Caco-2 (cell line): ENCODE data around the gene PMPCA. TPM values are rescaled to one million over a fixed set of nuclear protein-coding genes. Genes with fewer than 3 reads are reported as not detected.

Source experiments
- BruUV-seq: library from RNA; stranded (reverse); fragments of 400-500 nt; replicated peaks from 2 replicates; lab custom pipeline; 2021; lab: Mats Ljungman, UMichigan
- CTCF ChIA-PET: fragments of 300-600 bp; sonication (Branson Sonifier 250); formaldehyde crosslinking; loops from one replicate; lab custom pipeline; 2022; ENCODE audit warnings: antibody characterized with exemption; lab: Charles Lee
- POLR2A ChIA-PET: fragments of 300-600 bp; sonication (Branson Sonifier 250); formaldehyde crosslinking; loops from one replicate; lab custom pipeline; 2022; ENCODE audit warnings: antibody characterized with exemption; lab: Charles Lee
- DNase-seq, 2 experiments: peaks; one replicate each; pipeline versions ENCODE4 v3.0.0 to v3.0.0-alpha.2; 2020 to 2022
- H3K27me3 ChIP-seq: replicated peaks from 2 replicates; pipeline ENCODE4 v1.6.0; 2011; ENCODE audit warnings: low read length; ENCODE audit not compliant: control insufficient read depth, insufficient read depth
- H3K36me3 ChIP-seq: 2 replicates; pipeline ENCODE4 v1.5.1; 2011; ENCODE audit warnings: low read length; ENCODE audit not compliant: control insufficient read depth, insufficient read depth
- H3K4me1 ChIP-seq: fragments of 250-450 bp; sonication (Bioruptor Pico); 2 replicates; pipeline ENCODE4 v1.5.1; 2020; ENCODE audit warnings: mild to moderate bottlenecking
- H3K4me3 ChIP-seq: 2 replicates; pipeline ENCODE4 v1.5.1; 2011; ENCODE audit warnings: low read depth, mild to moderate bottlenecking, control low read depth, low read length
- H3K9me3 ChIP-seq: fragments of 250-450 bp; sonication (Bioruptor Pico); 2 replicates; pipeline ENCODE4 v1.5.1; 2020; ENCODE audit warnings: mild to moderate bottlenecking, moderate library complexity
- H3K27ac Mint-ChIP-seq: one replicate; pipeline ENCODE4 v1.8.0; 2022; ENCODE audit warnings: mixed read lengths; ENCODE audit not compliant: unreplicated experiment
- H3K27me3 Mint-ChIP-seq: one replicate; pipeline ENCODE4 v1.8.0; 2022; ENCODE audit warnings: mixed read lengths; ENCODE audit not compliant: insufficient read depth, unreplicated experiment
- H3K36me3 Mint-ChIP-seq: one replicate; pipeline ENCODE4 v1.8.0; 2022; ENCODE audit warnings: mild to moderate bottlenecking, mixed read lengths; ENCODE audit not compliant: insufficient read depth, unreplicated experiment
- H3K4me1 Mint-ChIP-seq: one replicate; pipeline ENCODE4 v1.8.0; 2022; ENCODE audit warnings: low read depth, mixed read lengths; ENCODE audit not compliant: unreplicated experiment
- H3K4me3 Mint-ChIP-seq: one replicate; pipeline ENCODE4 v1.8.0; 2022; ENCODE audit warnings: mild to moderate bottlenecking, moderate library complexity, mixed read lengths; ENCODE audit not compliant: unreplicated experiment
- H3K9me3 Mint-ChIP-seq: one replicate; pipeline ENCODE4 v1.8.0; 2022; ENCODE audit warnings: mixed read lengths; ENCODE audit not compliant: unreplicated experiment
- CTCF ChIP-seq, 2 experiments: fragments of 200-600 bp in 1 of 2; IDR thresholded peaks; 1 replicate in 1 of 2; 2 replicates in 1 of 2; pipeline versions ENCODE4 v1.5.1 to v1.8.0; 2011 to 2022; ENCODE audit warnings: antibody characterized with exemption in 1 of 2, control low read depth in 1 of 2, inconsistent platforms in 1 of 2, low read depth in 1 of 2, low read length in 1 of 2, mild to moderate bottlenecking in 1 of 2, moderate library complexity in 1 of 2; ENCODE audit not compliant: insufficient read depth in 1 of 2, severe bottlenecking in 1 of 2, unreplicated experiment in 1 of 2
- intact Hi-C: fragments of 100-400 bp; cut with micrococcal nuclease; formaldehyde crosslinking; loops from one replicate; pipeline ENCODE4 v1.10.0; 2022; ENCODE audit not compliant: unreplicated experiment
- total RNA-seq: library from RNA; stranded (reverse); gene quantifications from 2 replicates; pipeline ENCODE4 v1.2.3, GENCODE V29; 2022

PMPCA gene
- total RNA-seq, 1 experiment from 2014 or later: 91.5 TPM

GRCh38 chr9:136383436-136383835 lies 27.0 kb upstream of the PMPCA start:
- no peaks in the 10 kb centered on the region for H3K27me3 Mint-ChIP-seq
- no peaks in the 10 kb centered on the region for H3K9me3 Mint-ChIP-seq
- peaks cover 1% of the 10 kb centered on the region; the same call in 1 of the 2 replicates for H3K36me3 ChIP-seq
- H3K36me3 Mint-ChIP-seq: peaks cover 46% of the 10 kb centered on the region
- POLR2A ChIA-PET: no interaction called here
- H3K4me1 ChIP-seq: no peaks in the 10 kb centered on the region
- no peaks in the 10 kb centered on the region for H3K4me1 Mint-ChIP-seq
- no TSS peak for BruUV-seq
- no peak overlapping the region for H3K27ac Mint-ChIP-seq
- CTCF ChIA-PET: interaction anchor here (0.7 kb wide), 1 partner anchor 36 kb away, joined by 7 read pairs; no protein-coding TSS in a partner anchor
- H3K27me3 ChIP-seq: no peaks in the 10 kb centered on the region
- no peaks in the 10 kb centered on the region for H3K9me3 ChIP-seq
- no peak for DNase-seq
- intact Hi-C loops: no loop called here
- no peak for TF ChIP-seq CTCF (IDR thresholded peaks at IDR 0.05; ENCODE audit: insufficient read depth in 1 of 2, low read depth in 1 of 2, low read length in 1 of 2, severe bottlenecking in 1 of 2, unreplicated experiment in 1 of 2)
- no peak overlapping the region for H3K4me3 ChIP-seq
- H3K4me3 Mint-ChIP-seq: no peak overlapping the region

GRCh38 chr9:136385015-136385414 lies 25.4 kb upstream of the PMPCA start:
- BruUV-seq: no TSS peak

GRCh38 chr9:136386018-136386417 lies 24.4 kb upstream of the PMPCA start:
- TSS peak; percentile 34 for BruUV-seq
- intact Hi-C loops: no loop called here
- no peak for DNase-seq
- Mint-ChIP-seq H3K36me3 (peaks cover 66% of the 10 kb centered on the region), H3K4me1 (no peaks in the 10 kb centered on the region), H3K27ac (no peak overlapping the region), H3K4me3 (no peak overlapping the region), H3K27me3 (no peaks in the 10 kb centered on the region), H3K9me3 (no peaks in the 10 kb centered on the region)
- peaks cover 1% of the 10 kb centered on the region; the same call in 1 of the 2 replicates for H3K36me3 ChIP-seq
- H3K27me3 ChIP-seq: no peaks in the 10 kb centered on the region
- ChIA-PET CTCF (interaction anchor here (0.6 kb wide), 1 partner anchor 23 kb away, joined by 4 read pairs; no protein-coding TSS in a partner anchor), POLR2A (no interaction called here)
- no peak for TF ChIP-seq CTCF (IDR thresholded peaks at IDR 0.05; ENCODE audit: insufficient read depth in 1 of 2, low read depth in 1 of 2, low read length in 1 of 2, severe bottlenecking in 1 of 2, unreplicated experiment in 1 of 2)
- no peak overlapping the region for H3K4me3 ChIP-seq
- no peaks in the 10 kb centered on the region for H3K4me1 ChIP-seq
- H3K9me3 ChIP-seq: no peaks in the 10 kb centered on the region

More at GRCh38 chr9:136385015-136385414, 25.4 kb upstream of the PMPCA start:
- Mint-ChIP-seq H3K9me3 (no peaks in the 10 kb centered on the region), H3K27me3 (no peaks in the 10 kb centered on the region), H3K4me3 (no peak overlapping the region), H3K27ac (no peak overlapping the region), H3K36me3 (peaks cover 56% of the 10 kb centered on the region), H3K4me1 (no peaks in the 10 kb centered on the region)
- no peak for TF ChIP-seq CTCF (IDR thresholded peaks at IDR 0.05; ENCODE audit: insufficient read depth in 1 of 2, low read depth in 1 of 2, low read length in 1 of 2, severe bottlenecking in 1 of 2, unreplicated experiment in 1 of 2)
- ChIA-PET POLR2A (no interaction called here), CTCF (no interaction called here)
- Histone ChIP-seq H3K4me1 (no peaks in the 10 kb centered on the region), H3K4me3 (no peak overlapping the region), H3K27me3 (no peaks in the 10 kb centered on the region), H3K9me3 (no peaks in the 10 kb centered on the region), H3K36me3 (peaks cover 1% of the 10 kb centered on the region; the same call in 1 of the 2 replicates)
- no peak for DNase-seq
- intact Hi-C loops: no loop called here
